ENCODE data around the gene PAX2. TPM values are rescaled to one million over a fixed set of nuclear protein-coding genes. Genes with fewer than 3 reads are reported as not detected.

PAX2 gene
- polyA plus RNA-seq, 2 of the 4 experiments (the other 2 are of a cell fraction): 0.06 to 0.21 TPM

DNA sequence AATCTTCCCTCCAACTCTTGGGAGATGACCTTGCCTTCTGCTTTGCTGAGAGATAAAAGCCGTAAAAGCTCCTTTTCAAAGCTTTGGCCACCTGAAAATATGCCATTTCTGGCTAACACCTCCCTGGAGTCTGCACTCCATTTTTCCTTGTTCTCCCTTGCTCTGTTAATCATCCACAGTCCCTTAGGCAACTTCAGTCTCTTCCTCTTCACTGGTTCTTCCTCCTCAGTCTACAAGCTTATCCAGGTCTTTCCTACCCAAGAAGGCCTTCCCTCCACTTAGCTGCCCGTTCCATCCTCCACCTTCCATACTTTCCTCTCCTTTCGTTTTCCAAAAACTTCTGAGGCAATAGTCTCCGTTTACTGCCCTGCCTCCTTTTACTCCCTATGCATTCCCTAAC lies 30.5 kb downstream of the PAX2 start:
- ATAC-seq (no peak), FAIRE-seq (no peak), DNase-seq (ENCODE audit: low read depth in 1 of 2, low spot score in 1 of 2) (no peak)
- Histone ChIP-seq H3K4me3 (no peak overlapping the region), H3K4me1 (no peaks in the 10 kb centered on the region), H3K9me3 (peaks cover 4% of the 10 kb centered on the region; the same call in 1 of the 3 replicates), H3K27ac (no peak overlapping the region), H3K4me2 (no peak overlapping the region)
- POLR2A ChIA-PET: no interaction called here
- CTCF ChIA-PET: interaction anchor here (0.8 to 1.3 kb wide), 5 partner anchors 9 to 213 kb away, joined by 3 read pairs; no protein-coding TSS in a partner anchor
- 42% methylated on average over 4 of the region's 4 CpGs for WGBS (ENCODE audit: missing lambda C conversion rate)
- TF ChIP-seq, protein P1, sequence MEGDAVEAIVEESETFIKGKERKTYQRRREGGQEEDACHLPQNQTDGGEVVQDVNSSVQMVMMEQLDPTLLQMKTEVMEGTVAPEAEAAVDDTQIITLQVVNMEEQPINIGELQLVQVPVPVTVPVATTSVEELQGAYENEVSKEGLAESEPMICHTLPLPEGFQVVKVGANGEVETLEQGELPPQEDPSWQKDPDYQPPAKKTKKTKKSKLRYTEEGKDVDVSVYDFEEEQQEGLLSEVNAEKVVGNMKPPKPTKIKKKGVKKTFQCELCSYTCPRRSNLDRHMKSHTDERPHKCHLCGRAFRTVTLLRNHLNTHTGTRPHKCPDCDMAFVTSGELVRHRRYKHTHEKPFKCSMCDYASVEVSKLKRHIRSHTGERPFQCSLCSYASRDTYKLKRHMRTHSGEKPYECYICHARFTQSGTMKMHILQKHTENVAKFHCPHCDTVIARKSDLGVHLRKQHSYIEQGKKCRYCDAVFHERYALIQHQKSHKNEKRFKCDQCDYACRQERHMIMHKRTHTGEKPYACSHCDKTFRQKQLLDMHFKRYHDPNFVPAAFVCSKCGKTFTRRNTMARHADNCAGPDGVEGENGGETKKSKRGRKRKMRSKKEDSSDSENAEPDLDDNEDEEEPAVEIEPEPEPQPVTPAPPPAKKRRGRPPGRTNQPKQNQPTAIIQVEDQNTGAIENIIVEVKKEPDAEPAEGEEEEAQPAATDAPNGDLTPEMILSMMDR (IDR thresholded peaks at IDR 0.05): no peak
- TF ChIP-seq RCOR1 (IDR thresholded peaks at IDR 0.05; ENCODE audit: low read depth, low read length): no peak
- TF ChIP-seq NPAS2 (CRISPR knock-in tag; IDR thresholded peaks at IDR 0.05; ENCODE audit: borderline replicate concordance): no peak
- no peak for TF ChIP-seq CHD2 (IDR thresholded peaks at IDR 0.05; ENCODE audit: low read length, partially characterized antibody)
- TF ChIP-seq EHF (CRISPR knock-in tag; IDR thresholded peaks at IDR 0.05): no peak
- TF ChIP-seq ZC3H11A (IDR thresholded peaks at IDR 0.05): no peak
- no peak for TF ChIP-seq EHMT2 (IDR thresholded peaks at IDR 0.05; ENCODE audit: low read depth)
- TF ChIP-seq KDM1A (IDR thresholded peaks at IDR 0.05; ENCODE audit: low read depth): no peak
- no peak for TF ChIP-seq SREBF2 (IDR thresholded peaks at IDR 0.05)
- TF ChIP-seq FOSB (CRISPR knock-in tag; IDR thresholded peaks at IDR 0.05): no peak
- TF ChIP-seq BCL3 (IDR thresholded peaks at IDR 0.05): no peak
- no peak for TF ChIP-seq TP53 (CRISPR knock-in tag; IDR thresholded peaks at IDR 0.05)
- no peak for TF ChIP-seq CEBPB (IDR thresholded peaks at IDR 0.05)
- TF ChIP-seq NFE2L2 (conservative IDR thresholded peaks at IDR 0.05; ENCODE audit: low read length): no peak
- TF ChIP-seq TFCP2L1 (CRISPR knock-in tag; IDR thresholded peaks at IDR 0.05): no peak
- TF ChIP-seq FOXS1 (CRISPR knock-in tag; IDR thresholded peaks at IDR 0.05): no peak
- TF ChIP-seq, protein P2, sequence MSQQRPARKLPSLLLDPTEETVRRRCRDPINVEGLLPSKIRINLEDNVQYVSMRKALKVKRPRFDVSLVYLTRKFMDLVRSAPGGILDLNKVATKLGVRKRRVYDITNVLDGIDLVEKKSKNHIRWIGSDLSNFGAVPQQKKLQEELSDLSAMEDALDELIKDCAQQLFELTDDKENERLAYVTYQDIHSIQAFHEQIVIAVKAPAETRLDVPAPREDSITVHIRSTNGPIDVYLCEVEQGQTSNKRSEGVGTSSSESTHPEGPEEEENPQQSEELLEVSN (IDR thresholded peaks at IDR 0.05; ENCODE audit: borderline replicate concordance, low read depth): no peak
- no peak for TF ChIP-seq HES2 (IDR thresholded peaks at IDR 0.05)
- no peak for TF ChIP-seq HOXB13 (CRISPR knock-in tag; IDR thresholded peaks at IDR 0.05; ENCODE audit: low read depth)

- POLR2A ChIA-PET: no interaction called here
- no peak for FAIRE-seq
- no peak overlapping the region for H3K27ac ChIP-seq
Measured at GRCh38 chr10:100776671-100777070, 31.3 kb downstream of the PAX2 start.

More at GRCh38 chr10:100776671-100777070, 31.3 kb downstream of the PAX2 start:
- ATAC-seq: no peak
- 83% methylated on average over 1 of the region's 1 CpG for WGBS (ENCODE audit: missing lambda C conversion rate)
- peaks cover 4% of the 10 kb centered on the region; the same call in 1 of the 3 replicates for H3K9me3 ChIP-seq
- H3K4me3 ChIP-seq: no peak overlapping the region
- H3K4me2 ChIP-seq: no peak overlapping the region
- TF ChIP-seq JUN (IDR thresholded peaks at IDR 0.05) (no peak), CHD2 (IDR thresholded peaks at IDR 0.05; ENCODE audit: low read length, partially characterized antibody) (no peak), BCL3 (IDR thresholded peaks at IDR 0.05) (no peak), RNF2 (IDR thresholded peaks at IDR 0.05; ENCODE audit: borderline replicate concordance, low read depth) (no peak), EP300 (IDR thresholded peaks at IDR 0.05) (no peak), ZFP36 (IDR thresholded peaks at IDR 0.05; ENCODE audit: borderline replicate concordance, partially characterized antibody) (no peak), HMGXB4 (CRISPR knock-in tag; IDR thresholded peaks at IDR 0.05; ENCODE audit: borderline replicate concordance) (no peak), KDM5A (IDR thresholded peaks at IDR 0.05) (no peak), FOXS1 (CRISPR knock-in tag; IDR thresholded peaks at IDR 0.05) (no peak), FOSB (CRISPR knock-in tag; IDR thresholded peaks at IDR 0.05) (no peak), NPAS2 (CRISPR knock-in tag; IDR thresholded peaks at IDR 0.05; ENCODE audit: borderline replicate concordance) (no peak)
- DNase-seq (ENCODE audit: low read depth in 1 of 2, low spot score in 1 of 2): no peak
- H3K4me1 ChIP-seq: no peaks in the 10 kb centered on the region
- CTCF ChIA-PET: no interaction called here

Data from A549 (cell line).